HG03354 (cell line): ENCODE results near the gene OR2L13.
"Not testable (repeated sequence)": the region's sequence is repeated elsewhere in the genome, so short reads cannot be mapped to it uniquely, and the experiment has no call there.

Experiments used
- ATAC-seq: cut with Tn5 transposase; IDR thresholded peaks from one replicate; pipeline ENCODE4 v1.9.1; 2021; ENCODE audit warnings: mild to moderate bottlenecking; ENCODE audit not compliant: unreplicated experiment, poor library complexity, severe bottlenecking

Gene OR2L13

GRCh38 chr1:248094884-248095283 lies at the start of gene OR2L13:
Gene OR2L13 (plus strand): TSS chr1:248095184. CDS start chr1:248099376, 4,192 bp downstream.
- no peak for ATAC-seq

GRCh38 chr1:248045209-248045608 lies 49.8 kb upstream of the OR2L13 start:
- ATAC-seq: no peak

- ATAC-seq: no peak
Observed at GRCh38 chr1:248046536-248046935, 48.4 kb upstream of the OR2L13 start, which contains the start of gene OR2L3. Gene OR2L3 (plus strand): TSS chr1:248046836. CDS start chr1:248060682, 13,846 bp downstream.

- no peak for ATAC-seq
Observed at GRCh38 chr1:248047008-248047407, 48.0 kb upstream of the OR2L13 start.

DNA sequence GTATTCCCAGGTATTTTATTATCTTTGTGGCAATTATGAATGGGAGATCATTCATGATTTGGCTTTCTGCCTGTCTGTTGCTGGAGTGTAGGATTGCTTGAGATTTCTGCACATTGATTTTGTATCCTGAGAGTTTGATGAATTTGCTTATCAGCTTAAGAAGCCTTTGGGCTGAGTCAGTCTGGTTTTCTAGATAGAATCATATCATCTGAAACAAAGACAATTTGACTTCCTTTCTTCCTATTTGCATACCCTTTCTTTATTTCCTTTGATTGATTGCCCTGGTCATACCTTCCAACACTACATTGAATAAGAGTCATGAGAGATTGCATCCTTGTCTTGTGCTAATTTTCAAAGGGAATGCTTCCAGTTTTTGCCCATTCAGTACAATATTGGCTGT lies 40.3 kb upstream of the OR2L13 start:
- no peak for ATAC-seq

GRCh38 chr1:248055261-248055660 lies 39.7 kb upstream of the OR2L13 start:
- no peak for ATAC-seq

GRCh38 chr1:248065071-248065470 lies 29.9 kb upstream of the OR2L13 start:
- no peak for ATAC-seq

DNA sequence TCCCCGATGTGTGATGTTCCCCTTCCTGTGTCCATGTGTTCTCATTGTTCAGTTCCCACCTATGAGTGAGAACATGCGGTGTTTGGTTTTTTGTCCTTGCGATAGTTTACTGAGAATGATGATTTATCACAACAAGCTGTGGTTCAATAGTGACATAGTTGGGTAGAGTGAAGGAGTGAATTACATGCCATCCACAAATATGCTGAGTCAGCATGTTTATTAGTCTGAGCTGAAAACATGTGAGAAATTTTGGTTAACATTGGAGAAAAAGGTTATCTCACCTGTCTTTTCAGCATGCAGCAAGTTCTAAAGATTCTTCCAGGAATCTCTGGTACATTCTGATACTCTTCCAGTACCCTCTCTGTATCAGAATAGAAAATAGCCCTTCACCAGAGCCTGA lies 29.4 kb upstream of the OR2L13 start:
- ATAC-seq: no peak

GRCh38 chr1:248083864-248084263 lies 11.1 kb upstream of the OR2L13 start:
- not testable (repeated sequence) for ATAC-seq

GRCh38 chr1:248098529-248098928 lies 3.5 kb downstream of the OR2L13 start:
- no peak for ATAC-seq

- no peak for ATAC-seq
Observed at GRCh38 chr1:248102847-248103246, 7.9 kb downstream of the OR2L13 start.

DNA sequence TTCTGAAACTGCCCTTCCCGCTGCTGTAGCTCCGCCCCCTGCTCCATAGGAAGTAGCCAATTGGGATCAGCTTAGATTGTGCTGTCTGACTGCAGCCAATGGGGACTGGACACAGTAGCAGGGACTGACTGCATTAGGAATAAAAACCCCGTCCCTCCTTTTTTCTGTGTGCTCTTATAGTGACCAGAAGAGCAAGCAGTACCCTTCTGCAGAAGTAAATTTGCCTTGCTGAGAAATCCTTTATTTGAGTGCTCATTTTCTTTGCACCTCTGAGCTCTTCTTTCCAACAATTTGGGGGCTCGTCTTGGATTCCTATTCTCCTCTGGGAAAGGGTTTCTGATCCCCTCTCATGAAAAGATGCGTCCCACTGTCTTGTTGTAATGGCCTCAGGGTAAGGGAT lies 16.2 kb downstream of the OR2L13 start:
- ATAC-seq: no peak

GRCh38 chr1:248114890-248115289 lies 19.9 kb downstream of the OR2L13 start:
- no peak for ATAC-seq

GRCh38 chr1:248127653-248128052 lies 32.7 kb downstream of the OR2L13 start:
- ATAC-seq: no peak

- no peak for ATAC-seq
Observed at GRCh38 chr1:248136811-248137210, 41.8 kb downstream of the OR2L13 start.

DNA sequence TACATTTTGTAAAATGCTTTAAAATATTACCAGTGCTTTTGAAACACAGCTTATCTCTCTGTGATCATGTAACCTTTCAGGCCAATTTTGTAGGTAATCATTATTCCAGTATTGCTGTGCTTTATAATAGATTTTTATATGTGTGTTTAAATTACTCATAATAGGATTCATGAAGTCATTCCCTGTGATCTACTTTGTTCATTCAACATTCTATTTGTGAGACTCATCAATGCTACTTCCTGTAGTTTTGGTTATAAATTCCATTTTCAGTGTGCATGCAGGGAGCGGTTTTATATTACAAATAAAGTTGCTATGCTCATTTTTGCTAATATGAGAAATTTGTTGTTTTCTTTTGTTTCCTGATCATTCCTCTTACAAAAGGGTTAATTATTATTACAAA lies 45.9 kb downstream of the OR2L13 start:
- no peak for ATAC-seq

GRCh38 chr1:248143311-248143710 lies 48.3 kb downstream of the OR2L13 start:
- no peak for ATAC-seq

- ATAC-seq: no peak
Observed at GRCh38 chr1:248144513-248145198, 49.7 kb downstream of the OR2L13 start, which contains the start of gene OR2M5. Gene OR2M5 (plus strand): TSS chr1:248145148. CDS start chr1:248145148, 0 bp downstream.
